DOHH2 (cell line): Measurements from ENCODE around the gene RNASEH2A.
A peak's percentile ranks its signal among the peaks of the same experiment; 100 is the strongest.
"Not testable (repeated sequence)": the region's sequence is repeated elsewhere in the genome, so short reads cannot be mapped to it uniquely, and the experiment has no call there.

Experiments used
- H3F3A ChIP-seq: fragments of 200-600 bp; sonication (generic), shearing (Covaris generic); 2 replicates; pipeline ENCODE4 v1.6.0; 2016; ENCODE audit warnings: antibody characterized with exemption, mild to moderate bottlenecking; ENCODE audit not compliant: control insufficient read depth, insufficient read depth
- H3K27ac ChIP-seq: fragments of 200-600 bp; sonication (generic); 2 replicates; pipeline ENCODE4 v1.5.1; 2014; ENCODE audit warnings: low read depth, mild to moderate bottlenecking, low read length, moderate library complexity
- H3K27me3 ChIP-seq: fragments of 200-600 bp; sonication (generic); 2 replicates; pipeline ENCODE4 v1.6.1; 2014; ENCODE audit warnings: mild to moderate bottlenecking, low read length, mixed read lengths; ENCODE audit not compliant: control insufficient read depth
- H3K36me3 ChIP-seq: fragments of 200-600 bp; sonication (generic); 2 replicates; pipeline ENCODE4 v1.6.1; 2014; ENCODE audit warnings: mild to moderate bottlenecking, low read length, moderate library complexity, mixed read lengths; ENCODE audit not compliant: control insufficient read depth
- H3K4me1 ChIP-seq: fragments of 200-600 bp; sonication (generic); 2 replicates; pipeline ENCODE4 v1.6.1; 2014; ENCODE audit warnings: mild to moderate bottlenecking, low read length, mixed read lengths; ENCODE audit not compliant: control insufficient read depth
- H3K4me2 ChIP-seq: fragments of 200-600 bp; sonication (generic); 2 replicates; pipeline ENCODE4 v1.6.0; 2014; ENCODE audit warnings: mild to moderate bottlenecking, low read length, moderate library complexity
- H3K4me3 ChIP-seq: fragments of 200-600 bp; sonication (generic); 2 replicates; pipeline ENCODE4 v1.5.1; 2014; ENCODE audit warnings: mild to moderate bottlenecking, low read length, mixed read lengths
- H3K79me2 ChIP-seq: fragments of 200-600 bp; sonication (generic); 2 replicates; pipeline ENCODE4 v1.6.1; 2014; ENCODE audit warnings: mild to moderate bottlenecking, low read length, mixed read lengths; ENCODE audit not compliant: control insufficient read depth
- H3K9me2 ChIP-seq: fragments of 200-600 bp; sonication (generic); replicated peaks from 2 replicates; pipeline ENCODE4 v1.6.1; 2014; ENCODE audit warnings: mild to moderate bottlenecking, low read length, mixed read lengths; ENCODE audit not compliant: control insufficient read depth
- H3K9me3 ChIP-seq: fragments of 200-600 bp; sonication (generic); 2 replicates; pipeline ENCODE4 v1.6.1; 2014; ENCODE audit warnings: antibody characterized with exemption, low read length, mixed read lengths; ENCODE audit not compliant: control insufficient read depth, insufficient read depth
- H4K20me1 ChIP-seq: fragments of 200-600 bp; sonication (generic); 2 replicates; pipeline ENCODE4 v1.6.0; 2014; ENCODE audit warnings: low read depth, mild to moderate bottlenecking, antibody characterized with exemption, low read length, moderate library complexity; ENCODE audit not compliant: control insufficient read depth, insufficient read depth
- EZH2phosphoT487 ChIP-seq: fragments of 200-600 bp; sonication (generic); IDR thresholded peaks from 2 replicates; pipeline ENCODE4 v1.6.1; 2017; ENCODE audit warnings: borderline replicate concordance, mild to moderate bottlenecking, antibody characterized with exemption, low read length, moderate library complexity, mixed read lengths
- TF ChIP-seq, protein P1 (sequence below): fragments of 200-600 bp; sonication (generic); IDR thresholded peaks from one replicate; pipeline ENCODE4 v1.5.1; 2014; ENCODE audit warnings: antibody characterized with exemption, mild to moderate bottlenecking, low read depth, low read length; ENCODE audit not compliant: poor library complexity, severe bottlenecking

Gene RNASEH2A

DNA sequence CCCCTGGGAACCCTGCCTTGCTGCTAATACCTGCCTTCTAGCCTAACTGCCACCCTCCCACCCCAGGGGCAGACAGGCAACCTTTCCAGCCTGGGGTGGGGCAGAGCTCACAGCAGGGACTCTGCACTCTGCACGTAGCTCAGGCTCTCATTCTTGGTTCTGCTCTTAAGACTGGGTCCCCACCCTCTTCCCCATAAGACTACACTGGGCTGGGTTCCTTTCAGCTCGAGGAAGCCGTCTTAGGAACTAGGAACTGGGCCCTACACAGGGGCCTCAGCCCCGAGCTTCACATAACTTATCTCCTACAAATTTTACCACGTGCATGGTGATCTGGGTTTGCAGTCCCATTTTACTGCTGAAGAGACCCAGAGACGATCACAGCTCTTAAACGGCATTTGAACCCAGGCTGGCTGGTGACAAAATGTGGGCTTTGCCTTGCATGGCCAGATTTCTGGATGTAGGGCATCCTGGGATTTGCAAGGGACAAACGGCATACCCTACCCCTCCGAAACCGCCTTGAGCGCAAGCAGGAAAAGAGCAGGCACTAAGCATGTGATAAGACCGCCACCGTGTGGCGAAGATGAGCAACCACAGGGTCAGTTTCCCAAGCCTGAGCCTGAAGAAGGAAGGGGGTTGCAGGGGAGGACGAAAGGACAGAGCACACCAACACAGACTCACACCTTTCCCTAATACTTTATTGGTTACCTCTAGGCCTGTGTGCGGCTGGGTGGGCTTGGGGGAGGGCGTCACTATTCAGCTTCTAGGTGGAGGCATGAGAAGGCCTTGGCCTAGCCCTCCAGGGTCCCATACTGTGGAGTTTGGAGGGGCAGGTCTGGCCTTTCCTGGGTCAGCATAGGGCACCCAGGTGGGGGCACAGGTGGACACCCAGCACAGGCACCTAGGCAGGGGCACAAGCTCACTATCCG is 10.0 kb upstream of the RNASEH2A start:
- Histone ChIP-seq H3K9me2 (no peaks in the 10 kb centered on the region), H3K79me2 (peaks cover 39% of the 10 kb centered on the region), H3F3A (peaks cover 13% of the 10 kb centered on the region), H3K36me3 (peaks cover 21% of the 10 kb centered on the region), H3K9me3 (no peaks in the 10 kb centered on the region), H4K20me1 (0 out of 2 replicates have a peak, but pooled peaks cover 3% of the 10 kb centered on the region), H3K27me3 (no peaks in the 10 kb centered on the region), H3K27ac (no peak overlapping the region), H3K4me2 (peak overlapping the region; percentile 55), H3K4me1 (peaks cover 31% of the 10 kb centered on the region), H3K4me3 (peak overlapping the region; percentile 30)
- TF ChIP-seq EZH2phosphoT487: no peak
- TF ChIP-seq, protein P1, sequence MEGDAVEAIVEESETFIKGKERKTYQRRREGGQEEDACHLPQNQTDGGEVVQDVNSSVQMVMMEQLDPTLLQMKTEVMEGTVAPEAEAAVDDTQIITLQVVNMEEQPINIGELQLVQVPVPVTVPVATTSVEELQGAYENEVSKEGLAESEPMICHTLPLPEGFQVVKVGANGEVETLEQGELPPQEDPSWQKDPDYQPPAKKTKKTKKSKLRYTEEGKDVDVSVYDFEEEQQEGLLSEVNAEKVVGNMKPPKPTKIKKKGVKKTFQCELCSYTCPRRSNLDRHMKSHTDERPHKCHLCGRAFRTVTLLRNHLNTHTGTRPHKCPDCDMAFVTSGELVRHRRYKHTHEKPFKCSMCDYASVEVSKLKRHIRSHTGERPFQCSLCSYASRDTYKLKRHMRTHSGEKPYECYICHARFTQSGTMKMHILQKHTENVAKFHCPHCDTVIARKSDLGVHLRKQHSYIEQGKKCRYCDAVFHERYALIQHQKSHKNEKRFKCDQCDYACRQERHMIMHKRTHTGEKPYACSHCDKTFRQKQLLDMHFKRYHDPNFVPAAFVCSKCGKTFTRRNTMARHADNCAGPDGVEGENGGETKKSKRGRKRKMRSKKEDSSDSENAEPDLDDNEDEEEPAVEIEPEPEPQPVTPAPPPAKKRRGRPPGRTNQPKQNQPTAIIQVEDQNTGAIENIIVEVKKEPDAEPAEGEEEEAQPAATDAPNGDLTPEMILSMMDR: peak; percentile 89

DNA sequence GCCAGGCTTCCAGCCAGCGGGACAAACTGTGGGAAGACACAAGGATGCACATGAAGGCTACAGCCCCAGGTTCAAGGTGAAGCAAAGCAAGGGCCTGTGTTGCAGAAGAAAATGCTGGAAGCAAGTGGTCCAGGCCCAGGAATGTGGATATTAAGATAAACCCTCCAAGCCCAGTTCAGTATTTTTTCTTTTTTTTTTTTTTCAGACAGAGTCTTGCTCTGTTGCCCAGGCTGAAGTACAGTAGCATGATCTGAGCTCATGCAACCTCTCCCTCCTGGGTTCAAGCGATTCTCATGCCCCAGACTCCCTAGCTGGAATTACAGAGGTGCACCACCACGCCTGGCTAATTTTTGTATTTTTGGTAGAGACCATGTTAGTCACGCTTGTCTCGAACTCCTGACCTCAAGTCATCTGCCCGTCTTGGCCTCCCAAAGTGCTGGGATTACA is 9.2 kb upstream of the RNASEH2A start:
- no peaks in the 10 kb centered on the region for H3K27me3 ChIP-seq
- H3K4me2 ChIP-seq: no peak overlapping the region
- 0 out of 2 replicates have a peak, but pooled peaks cover 3% of the 10 kb centered on the region for H4K20me1 ChIP-seq
- H3K27ac ChIP-seq: no peak overlapping the region
- no peaks in the 10 kb centered on the region for H3K9me2 ChIP-seq
- H3F3A ChIP-seq: peaks cover 13% of the 10 kb centered on the region
- H3K4me3 ChIP-seq: no peak overlapping the region
- H3K9me3 ChIP-seq: no peaks in the 10 kb centered on the region
- H3K79me2 ChIP-seq: peaks cover 33% of the 10 kb centered on the region
- H3K4me1 ChIP-seq: peaks cover 39% of the 10 kb centered on the region
- TF ChIP-seq, protein P1: no peak
- no peak for TF ChIP-seq EZH2phosphoT487
- H3K36me3 ChIP-seq: peaks cover 21% of the 10 kb centered on the region

DNA sequence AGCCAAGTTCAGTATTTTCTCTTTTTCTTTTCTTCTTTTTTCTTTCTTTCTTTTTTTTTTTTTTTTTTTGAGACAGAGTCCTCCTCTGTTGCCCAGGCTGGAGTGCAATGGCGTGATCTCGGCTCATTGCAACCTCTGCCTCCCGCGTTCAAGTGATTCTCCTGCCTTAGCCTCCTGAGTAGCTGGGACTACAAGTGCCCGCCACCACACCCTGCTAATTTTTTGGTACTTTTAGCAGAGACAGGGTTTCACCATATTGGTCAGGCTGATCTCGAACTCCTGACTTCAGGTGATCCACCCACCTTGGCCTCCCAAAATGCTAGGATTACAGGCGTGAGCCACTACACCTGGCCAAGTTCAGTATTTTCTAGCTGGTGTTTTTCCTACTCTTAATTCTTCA is 8.8 kb upstream of the RNASEH2A start:
- H3F3A ChIP-seq: peaks cover 13% of the 10 kb centered on the region
- H3K4me2 ChIP-seq, H3K9me3 ChIP-seq: not testable (repeated sequence)

More for the DNA sequence above, 8.8 kb upstream of the RNASEH2A start:
- Histone ChIP-seq H3K4me1 (peaks cover 42% of the 10 kb centered on the region), H3K36me3 (peaks cover 20% of the 10 kb centered on the region), H3K79me2 (peaks cover 28% of the 10 kb centered on the region)
- H3K27ac ChIP-seq, H3K27me3 ChIP-seq, H3K4me3 ChIP-seq, H4K20me1 ChIP-seq, H3K9me2 ChIP-seq: not testable (repeated sequence)
